ENCODE data around the gene SLC38A3.
A peak's percentile ranks its signal among the peaks of the same experiment; 100 is the strongest.
"Not testable (repeated sequence)": the region's sequence is repeated elsewhere in the genome, so short reads cannot be mapped to it uniquely, and the experiment has no call there.

The SLC38A3 gene

GRCh38 chr3:50235716-50236483, 30.8 kb downstream of the SLC38A3 start, which contains the start of gene GNAI2:
Gene GNAI2 (plus strand): TSS chr3:50236204. CDS start chr3:50236336, 132 bp downstream.
- DNase-seq, result peak; percentile 98 to 99

- no peak for DNase-seq
Observed at GRCh38 chr3:50236484-50237132, 31.5 kb downstream of the SLC38A3 start.

GRCh38 chr3:50237133-50237651, 32.1 kb downstream of the SLC38A3 start:
- no peak for DNase-seq

- peak; percentile 81 to 85 for DNase-seq
Observed at GRCh38 chr3:50237754-50238548, 32.9 kb downstream of the SLC38A3 start.

GRCh38 chr3:50238549-50239026, 33.5 kb downstream of the SLC38A3 start:
- no peak for DNase-seq

GRCh38 chr3:50239649-50240048, 34.6 kb downstream of the SLC38A3 start:
- no peak for DNase-seq

GRCh38 chr3:50241163-50241562, 36.1 kb downstream of the SLC38A3 start:
- DNase-seq, result no peak

GRCh38 chr3:50241713-50242380, 36.8 kb downstream of the SLC38A3 start:
- no peak for DNase-seq

- DNase-seq, result no peak
Observed at GRCh38 chr3:50242381-50242770, 37.3 kb downstream of the SLC38A3 start.

- peak; percentile 34 to 39 for DNase-seq
Observed at GRCh38 chr3:50242851-50243542, 37.9 kb downstream of the SLC38A3 start.

- no peak for DNase-seq
Observed at GRCh38 chr3:50243543-50243895, 38.4 kb downstream of the SLC38A3 start.

- not testable (repeated sequence) for DNase-seq
Observed at GRCh38 chr3:50244813-50245212, 39.7 kb downstream of the SLC38A3 start.

- DNase-seq, result no peak
Observed at GRCh38 chr3:50245251-50245745, 40.2 kb downstream of the SLC38A3 start.

GRCh38 chr3:50245831-50246516, 40.9 kb downstream of the SLC38A3 start:
- DNase-seq, result peak; percentile 94 to 97

- DNase-seq, result peak; percentile 79 to 86
Observed at GRCh38 chr3:50246517-50246954, 41.5 kb downstream of the SLC38A3 start.

GRCh38 chr3:50248387-50248786, 43.3 kb downstream of the SLC38A3 start:
- no peak for DNase-seq

GRCh38 chr3:50249457-50249856, 44.4 kb downstream of the SLC38A3 start:
- DNase-seq, result no peak

GRCh38 chr3:50250514-50250913, 45.4 kb downstream of the SLC38A3 start:
- DNase-seq, result no peak

- DNase-seq, result peak; percentile 48 to 61
Observed at GRCh38 chr3:50251220-50251619, 46.1 kb downstream of the SLC38A3 start.

- no peak for DNase-seq
Observed at GRCh38 chr3:50254577-50255250, 49.6 kb downstream of the SLC38A3 start.

Measured in activated CD4-positive, alpha-beta T cell treated with anti-CD3 and anti-CD28 coated beads for 4 hours (primary cell).